Cardiac fibroblast (primary cell): ENCODE data around the gene FGF9.

Source experiments
- DNase-seq, 2 donors: peaks; one replicate each; pipeline versions ENCODE4 v3.0.0 to v3.0.0-alpha.2; 2010; ENCODE audit warnings: low read depth in 2 of 2
- H3K4me3 ChIP-seq, 2 donors: replicated peaks in 1 of 2; 1 replicate in 1 of 2; 2 replicates in 1 of 2; pipeline ENCODE4 v1.5.1; 2011; ENCODE audit warnings: low read depth in 2 of 2, low read length in 2 of 2, mild to moderate bottlenecking in 2 of 2, moderate library complexity in 1 of 2
- CTCF ChIP-seq: IDR thresholded peaks from one replicate; pipeline ENCODE4 v1.5.1; 2011; ENCODE audit warnings: low read depth, mild to moderate bottlenecking, low read length, inconsistent platforms

The FGF9 gene

GRCh38 chr13:21673789-21674489, 3.1 kb downstream of the FGF9 start:
- peak overlapping the region; percentile 39 to 57 for H3K4me3 ChIP-seq
- TF ChIP-seq CTCF: no peak
- peak; percentile 35 to 37 for DNase-seq

- peak overlapping the region; percentile 1 to 39 for H3K4me3 ChIP-seq
- TF ChIP-seq CTCF: no peak
- DNase-seq: no peak
Observed at GRCh38 chr13:21674490-21675009, 3.7 kb downstream of the FGF9 start.

- no peak for TF ChIP-seq CTCF
- DNase-seq: no peak
- no peak overlapping the region for H3K4me3 ChIP-seq
Observed at GRCh38 chr13:21675095-21675991, 4.5 kb downstream of the FGF9 start.

- H3K4me3 ChIP-seq: no peak overlapping the region
- TF ChIP-seq CTCF: no peak
- DNase-seq: no peak
Observed at GRCh38 chr13:21676611-21677021, 5.7 kb downstream of the FGF9 start.

GRCh38 chr13:21677075-21677623, 6.3 kb downstream of the FGF9 start:
- TF ChIP-seq CTCF: no peak
- DNase-seq: no peak
- H3K4me3 ChIP-seq: no peak overlapping the region

GRCh38 chr13:21683034-21683733, 12.3 kb downstream of the FGF9 start:
- TF ChIP-seq CTCF: no peak
- DNase-seq: peak in 1 of 2 donors; percentile 43
- H3K4me3 ChIP-seq: no peak overlapping the region
